Right cardiac atrium (tissue), 5 donors: ENCODE measurements around the gene ACOT9. TPM values are rescaled to one million over a fixed set of nuclear protein-coding genes. Genes with fewer than 3 reads are reported as not detected.
"Not testable (repeated sequence)": the region's sequence is repeated elsewhere in the genome, so short reads cannot be mapped to it uniquely, and the experiment has no call there.

Source experiments
- ATAC-seq, 2 donors: fragments of 200-7000 bp; cut with Tn5 transposase; one replicate each; pipeline versions ENCODE4 v1.8.0 to v1.9.1; 2020; ENCODE audit warnings: moderate library complexity in 2 of 2, mild to moderate bottlenecking in 1 of 2
- DNase-seq, 3 donors: peaks; one replicate each; pipeline ENCODE4 v3.0.0-alpha.2; 2020
- H3K27ac ChIP-seq: one replicate; pipeline ENCODE4 v1.5.1; 2013; ENCODE audit warnings: mild to moderate bottlenecking, low read length, control low read depth, moderate library complexity
- H3K27me3 ChIP-seq: one replicate; pipeline ENCODE4 v1.6.1; 2013; ENCODE audit not compliant: control insufficient read depth, insufficient read depth
- H3K4me1 ChIP-seq: one replicate; pipeline ENCODE4 v1.6.1; 2013; ENCODE audit warnings: low read length; ENCODE audit not compliant: control insufficient read depth, insufficient read depth
- H3K4me3 ChIP-seq: one replicate; pipeline ENCODE4 v1.5.1; 2013; ENCODE audit warnings: low read length, control low read depth
- H3K9me3 ChIP-seq: one replicate; pipeline ENCODE4 v1.6.1; 2013; ENCODE audit warnings: low read length; ENCODE audit not compliant: control insufficient read depth
- WGBS: extraction: QIAGEN DNeasy Blood & Tissue Kit; methylation state at CpG from one replicate; pipeline ENCODE4 v1.1.7; 2013; 5-methylcytosine and 5-hydroxymethylcytosine counted together
- intact Hi-C, 4 donors: fragments of 100-400 bp; cut with DNase I; formaldehyde crosslinking; loops; one replicate each; pipeline versions ENCODE4 v1.11.0 to v1.14.0; 2022 to 2023
- polyA plus RNA-seq: library from polyadenylated mRNA; stranded (reverse); fragments of 200-250 nt; gene quantifications from one replicate; pipeline ENCODE4 v1.2.3, GENCODE V29; 2013
- total RNA-seq, 4 donors: library from RNA; stranded (reverse); fragmentation: NEBNext Ultra II Directional; extraction: Animal tissue kit (Norgen Biotek cat#: 25700); gene quantifications; one replicate each; pipeline ENCODE4 v1.2.1, GENCODE V29; 2021
- donor health status: healthy with polysubstance abuse.
- donor health status: DM: no; HTN: yes; CAD: no.
- donor health status: DM: no; HTN: no; CAD: no.
- donor health status: DM: no; HTN: yes; CAD: no; lungs with severe emphysema.
- donor health status: DM: yes; HTN: yes; CAD: no.

The ACOT9 gene
- total and polyA plus RNA-seq, 5 donors = 33.5 to 50.2 (median 39.1) TPM

DNA sequence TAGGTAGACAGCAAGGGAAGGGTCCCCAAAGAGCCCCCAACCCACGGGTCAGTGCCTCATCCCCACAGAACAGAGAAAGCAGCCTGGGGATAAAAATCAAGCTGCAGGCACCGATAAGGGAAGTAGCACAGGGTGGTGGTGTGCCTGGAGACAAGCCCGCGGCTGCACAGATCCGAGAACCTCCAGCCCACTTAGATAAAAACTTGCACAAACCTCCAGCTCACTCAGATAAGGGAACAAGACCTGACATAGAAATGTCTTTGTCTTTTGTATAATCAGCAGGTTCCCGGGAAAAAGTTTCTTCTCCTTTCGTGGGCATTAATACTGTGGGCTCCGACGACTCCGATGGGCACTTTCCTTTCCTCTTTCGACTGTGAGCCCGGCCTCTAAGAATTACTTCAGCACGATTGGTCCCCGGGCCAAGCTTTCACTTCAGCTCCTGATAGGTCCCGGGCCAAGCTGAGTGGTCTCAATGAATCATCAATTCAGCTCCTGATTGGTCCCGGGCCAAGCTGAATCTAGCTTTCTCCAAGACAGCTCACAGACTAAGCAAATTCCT is 43.4 kb downstream of the ACOT9 start:
- 21% methylated on average over 16 of the region's 16 CpGs for WGBS
- Histone ChIP-seq H3K9me3 (no peaks in the 10 kb centered on the region), H3K4me1 (no peaks in the 10 kb centered on the region), H3K27ac (no peak overlapping the region), H3K4me3 (no peak overlapping the region), H3K27me3 (no peaks in the 10 kb centered on the region)
- DNase-seq = peak; percentile 51 to 65 (median 61)
- peak; percentile 52 to 75 for ATAC-seq
- intact Hi-C loops = loop anchor here in 2 of 4 donors (5.0 to 10.0 kb wide), 2 partner anchors 203 to 205 kb away; partner anchors contain the start of genes APOO (in 1 of the 2) and CXorf58 (in 1 of the 2)

DNA sequence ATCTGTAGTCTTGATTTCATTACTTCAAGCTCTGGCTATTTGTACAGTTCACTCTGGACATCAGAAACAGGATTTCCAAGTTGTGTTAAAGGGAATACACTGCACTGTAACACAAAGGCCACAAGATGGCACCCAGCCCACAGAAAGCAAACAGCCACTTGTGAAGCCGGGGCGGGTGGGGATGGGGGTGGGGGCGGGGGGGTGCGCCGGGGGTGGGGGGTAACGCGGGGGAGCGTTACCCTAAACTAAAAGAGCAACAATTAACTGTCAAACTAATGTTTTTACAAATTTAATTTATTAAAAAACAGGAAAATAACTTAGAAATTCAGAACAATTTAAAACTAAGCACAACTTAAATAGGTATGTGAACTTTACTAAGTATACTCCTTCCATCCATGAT is 48.5 kb downstream of the ACOT9 start:
- Histone ChIP-seq H3K27me3 (no peaks in the 10 kb centered on the region), H3K4me1 (no peaks in the 10 kb centered on the region), H3K9me3 (no peaks in the 10 kb centered on the region), H3K4me3 (no peak overlapping the region), H3K27ac (no peak overlapping the region)
- WGBS = 1% methylated on average over 8 of the region's 8 CpGs
- ATAC-seq (peak; percentile 59 to 69), DNase-seq (peak; percentile 50 to 82 (median 75))
- intact Hi-C loops = loop anchor here (5.0 to 10.0 kb wide), 2 partner anchors 208 to 210 kb away; partner anchors contain the start of genes APOO (in 1 of the 4) and CXorf58 (in 1 of the 4)

DNA sequence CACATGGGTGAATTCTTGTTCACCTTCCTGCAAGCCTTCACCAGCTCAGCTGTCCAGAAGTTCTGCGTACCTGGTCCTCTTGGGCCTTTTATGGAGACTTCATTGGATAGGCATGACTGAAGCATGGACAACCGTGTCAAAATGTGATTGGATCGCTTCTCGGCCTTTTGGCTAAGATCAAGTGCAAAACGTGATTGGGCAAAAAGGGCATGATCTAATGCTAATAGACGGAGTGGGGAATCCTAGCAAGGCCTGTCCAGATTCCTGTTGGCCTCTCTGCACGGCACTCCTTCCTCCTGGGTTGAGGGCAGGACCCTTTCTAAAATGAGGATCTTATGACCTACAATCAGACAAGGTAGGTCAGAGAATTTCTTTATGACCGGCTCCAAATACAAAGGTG is 50.9 kb downstream of the ACOT9 start:
- intact Hi-C loops = loop anchor here in 3 of 4 donors (5.0 to 10.0 kb wide), 2 partner anchors 210 to 213 kb away; partner anchors contain the start of genes APOO (in 1 of the 3) and CXorf58 (in 1 of the 3)
- H3K27ac ChIP-seq = no peak overlapping the region
- no peaks in the 10 kb centered on the region for H3K27me3 ChIP-seq
- DNase-seq = no peak
- H3K4me3 ChIP-seq = no peak overlapping the region
- H3K9me3 ChIP-seq = no peaks in the 10 kb centered on the region
- no peak for ATAC-seq
- WGBS = 84% methylated on average over 8 of the region's 8 CpGs
- no peaks in the 10 kb centered on the region for H3K4me1 ChIP-seq

DNA sequence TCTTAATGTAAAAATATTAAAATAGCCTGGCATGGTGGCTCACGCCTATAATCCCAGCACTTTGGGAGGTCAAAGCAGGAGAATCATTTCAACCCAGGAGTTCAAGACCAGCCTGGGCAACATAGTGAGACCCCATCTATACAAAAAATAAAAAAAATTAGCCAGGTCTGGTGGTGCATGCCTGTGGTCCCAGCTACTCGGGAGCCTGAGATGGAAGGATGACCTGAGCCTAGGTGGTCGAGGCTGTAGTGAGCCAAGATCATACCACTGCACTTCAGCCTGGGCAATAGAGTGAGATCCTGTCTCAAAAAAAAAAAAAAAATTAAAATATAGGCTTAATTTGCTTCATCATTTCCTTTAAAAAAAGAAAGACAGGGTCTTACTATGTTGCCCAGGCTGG is 66.6 kb downstream of the ACOT9 start:
- H3K27me3 ChIP-seq, H3K27ac ChIP-seq, ATAC-seq, intact Hi-C loops, H3K4me1 ChIP-seq, DNase-seq, H3K4me3 ChIP-seq, H3K9me3 ChIP-seq: not testable (repeated sequence)
- WGBS = over 99% methylated on average over 3 of the region's 3 CpGs

DNA sequence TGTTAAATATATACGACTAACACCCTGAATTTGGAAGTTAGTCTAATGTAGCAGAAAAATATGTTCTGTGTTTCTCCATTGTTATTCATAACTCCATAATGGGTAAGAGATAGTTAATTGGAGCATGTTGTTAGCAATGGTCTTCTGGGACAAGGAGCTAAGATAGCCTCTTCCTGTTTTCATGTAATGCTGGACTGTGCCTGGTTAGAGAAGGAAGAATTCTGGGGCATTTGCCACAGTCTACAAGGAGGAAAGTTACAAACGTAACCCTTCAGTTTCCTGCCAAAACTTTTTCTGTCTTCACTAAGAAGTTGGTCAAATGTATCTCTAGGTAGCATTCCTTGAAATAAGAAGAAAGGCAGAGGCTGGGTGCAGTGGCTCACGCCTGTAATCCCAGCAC is 70.0 kb downstream of the ACOT9 start:
- Histone ChIP-seq H3K27ac (no peak overlapping the region), H3K4me1 (no peaks in the 10 kb centered on the region), H3K9me3 (no peaks in the 10 kb centered on the region), H3K4me3 (no peak overlapping the region), H3K27me3 (no peaks in the 10 kb centered on the region)
- no peak for DNase-seq
- intact Hi-C loops = no loop called here
- ATAC-seq = peak; percentile 65 to 82
- 38% methylated on average over 3 of the region's 3 CpGs for WGBS

DNA sequence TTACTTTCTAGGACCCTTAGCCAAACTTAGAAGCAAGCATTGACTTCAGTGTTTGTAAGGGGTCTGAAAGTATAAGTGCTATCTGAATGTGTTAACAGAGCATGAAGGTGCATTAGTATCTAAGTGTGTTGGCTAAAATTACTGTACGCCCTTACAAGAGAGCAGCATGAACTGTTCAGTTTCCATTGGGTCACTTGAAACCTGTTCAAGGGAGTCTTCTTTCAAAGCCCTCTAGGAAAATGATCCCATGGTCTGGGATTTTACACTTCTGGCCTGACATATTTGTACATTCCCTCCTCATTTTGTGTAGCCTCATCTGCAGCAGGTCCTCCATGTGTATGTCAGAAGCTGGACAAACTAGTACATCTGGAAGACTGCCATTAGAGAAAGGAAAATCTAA is 72.5 kb downstream of the ACOT9 start:
- no peak overlapping the region for H3K27ac ChIP-seq
- no peaks in the 10 kb centered on the region for H3K4me1 ChIP-seq
- H3K27me3 ChIP-seq = no peaks in the 10 kb centered on the region
- intact Hi-C loops = no loop called here
- no peak overlapping the region for H3K4me3 ChIP-seq
- no peaks in the 10 kb centered on the region for H3K9me3 ChIP-seq
- 74% methylated on average over 1 of the region's 1 CpG for WGBS
- DNase-seq (no peak), ATAC-seq (no peak)

DNA sequence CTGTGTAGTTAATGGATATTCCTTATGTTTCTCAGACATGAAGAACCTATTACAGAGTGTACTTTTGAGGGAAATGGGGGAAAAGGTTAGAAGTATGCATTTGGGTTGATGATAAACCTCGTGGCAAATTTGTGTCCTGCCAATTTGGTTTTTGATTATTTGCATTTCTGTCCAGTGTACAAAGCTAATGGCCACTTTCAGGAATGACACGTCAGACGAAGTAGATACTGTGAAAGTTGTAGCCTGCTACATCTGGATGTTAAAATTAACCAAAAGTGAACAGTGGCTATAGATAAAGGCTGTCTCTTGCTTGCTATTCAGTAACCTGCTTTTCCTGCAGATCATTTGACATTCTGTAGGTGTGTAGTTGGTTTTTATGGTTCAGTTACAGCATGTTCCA is 74.7 kb downstream of the ACOT9 start:
- Histone ChIP-seq H3K27me3 (no peaks in the 10 kb centered on the region), H3K9me3 (no peaks in the 10 kb centered on the region), H3K27ac (no peak overlapping the region), H3K4me3 (peak overlapping the region; percentile 82), H3K4me1 (no peaks in the 10 kb centered on the region)
- ATAC-seq = no peak
- no peak for DNase-seq
- 0% methylated on average over 3 of the region's 3 CpGs for WGBS
- intact Hi-C loops = no loop called here

DNA sequence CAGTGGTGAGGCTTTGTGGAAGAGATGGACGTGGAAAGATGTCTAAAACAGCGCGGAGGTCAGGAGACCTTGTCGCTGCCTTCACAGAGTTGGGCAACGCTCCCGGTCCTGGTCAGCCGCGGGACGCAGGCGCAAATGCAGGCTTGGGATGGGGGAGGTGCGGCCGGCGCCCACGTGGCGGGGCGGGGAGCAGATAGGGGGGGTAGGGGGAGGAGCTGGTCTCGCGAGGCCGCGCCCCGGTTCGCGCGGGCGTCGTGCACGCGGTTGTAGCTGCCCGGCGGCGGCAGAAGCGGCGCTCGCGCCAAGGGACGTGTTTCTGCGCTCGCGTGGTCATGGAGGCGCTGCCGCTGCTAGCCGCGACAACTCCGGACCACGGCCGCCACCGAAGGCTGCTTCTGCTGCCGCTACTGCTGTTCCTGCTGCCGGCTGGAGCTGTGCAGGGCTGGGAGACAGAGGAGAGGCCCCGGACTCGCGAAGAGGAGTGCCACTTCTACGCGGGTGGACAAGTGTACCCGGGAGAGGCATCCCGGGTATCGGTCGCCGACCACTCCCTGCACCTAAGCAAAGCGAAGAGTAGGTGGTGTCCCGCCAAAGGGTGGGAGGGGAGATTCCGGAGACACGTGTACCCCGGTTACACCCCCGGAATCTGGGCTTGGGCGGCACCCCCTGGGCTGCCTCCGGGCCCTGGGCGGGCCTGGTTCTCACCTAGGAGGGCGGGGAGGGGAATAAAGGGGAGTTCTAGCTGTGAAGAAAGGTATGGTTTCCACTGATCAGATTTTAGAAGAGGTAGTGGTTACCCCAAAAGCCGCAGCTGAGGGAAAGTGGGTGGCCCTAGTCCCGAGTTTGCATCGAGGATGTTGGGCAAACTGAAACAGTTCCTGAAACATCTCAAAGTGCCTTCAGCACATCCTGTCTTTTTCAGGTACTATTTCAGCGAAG is 75.6 kb downstream of the ACOT9 start, which contains the start of gene PRDX4:
PRDX4 (plus strand) TSS at position 255 of the 939 bp plus-strand sequence; CDS start at position 333, 78 bp downstream.
- peak within 1 kb of the TSS; percentile 82 for H3K4me3 ChIP-seq
- ATAC-seq (peak; percentile 99), DNase-seq (peak; percentile 91 to 96 (median 95))
- under 1% methylated on average over 73 of the region's 73 CpGs for WGBS
- no peaks in the 10 kb centered on the region for H3K9me3 ChIP-seq
- H3K4me1 ChIP-seq = no peaks in the 10 kb centered on the region
- intact Hi-C loops = no loop called here
- H3K27ac ChIP-seq = peak within 1 kb of the TSS; percentile 93
- H3K27me3 ChIP-seq = no peaks in the 10 kb centered on the region

DNA sequence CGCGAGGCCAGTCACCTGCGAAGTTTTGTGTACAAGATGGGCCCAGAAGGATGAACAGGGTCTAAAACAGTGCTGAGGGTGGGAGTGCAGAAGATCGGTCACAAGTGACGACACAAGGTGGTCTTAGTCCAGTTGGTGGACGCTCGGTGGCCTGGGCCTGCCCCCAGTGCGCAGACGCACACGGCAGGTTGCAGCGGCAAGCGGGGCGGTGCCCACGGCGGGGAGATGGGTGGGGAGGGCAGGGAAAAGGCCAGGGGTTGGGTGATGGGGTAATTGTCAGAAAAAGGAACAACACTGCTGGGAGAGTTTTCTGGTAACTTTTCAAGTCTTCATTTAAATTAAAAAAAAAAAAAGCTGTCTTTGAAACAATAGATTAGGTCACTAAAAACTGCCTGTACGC is 76.8 kb downstream of the ACOT9 start:
- intact Hi-C loops = no loop called here
- Histone ChIP-seq H3K9me3 (no peaks in the 10 kb centered on the region), H3K27ac (no peak overlapping the region), H3K4me3 (no peak overlapping the region), H3K4me1 (no peaks in the 10 kb centered on the region), H3K27me3 (no peaks in the 10 kb centered on the region)
- WGBS = 83% methylated on average over 16 of the region's 16 CpGs
- no peak for ATAC-seq
- DNase-seq = peak in 2 of 3 donors; percentile 40 to 57

DNA sequence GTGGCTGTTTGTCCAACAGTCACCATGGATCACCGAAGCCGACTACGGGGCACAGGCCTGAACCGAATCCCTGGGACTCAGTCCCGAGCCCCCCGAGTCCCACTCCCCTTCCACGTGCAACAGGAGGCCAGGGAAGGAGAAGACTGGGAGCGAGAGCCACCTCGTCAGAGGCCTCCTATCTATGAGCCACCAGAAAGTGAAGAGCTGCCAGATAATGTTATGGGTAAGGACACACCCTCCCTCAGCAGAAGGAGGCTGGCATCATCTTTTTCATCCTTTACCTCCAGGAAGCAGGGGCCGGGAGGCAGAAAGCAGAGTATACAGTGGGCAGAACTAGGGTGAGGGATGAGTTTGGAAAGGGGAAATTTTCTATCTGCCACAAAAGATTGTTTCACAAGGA is 78.6 kb downstream of the ACOT9 start:
- no peaks in the 10 kb centered on the region for H3K27me3 ChIP-seq
- 90% methylated on average over 10 of the region's 10 CpGs for WGBS
- ATAC-seq = no peak

DNA sequence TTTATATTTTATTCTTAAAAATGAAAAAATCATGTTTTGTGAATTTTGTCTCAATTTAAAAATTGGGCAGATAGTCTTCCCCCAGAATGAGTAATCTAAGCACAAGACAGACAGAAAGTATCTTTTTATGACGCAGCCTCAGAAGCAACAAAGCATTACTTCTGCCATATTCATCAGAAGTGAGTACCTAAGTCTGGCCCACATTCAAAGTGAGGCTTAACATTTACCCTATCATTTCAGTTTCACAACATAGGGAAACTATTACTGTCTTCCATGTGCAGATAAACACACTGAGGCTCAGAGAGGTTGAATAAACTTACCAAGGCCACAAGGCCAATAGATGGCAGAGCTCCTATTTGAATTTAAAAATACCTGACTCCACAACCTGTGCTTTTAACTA is 80.2 kb downstream of the ACOT9 start:
- WGBS = 85% methylated on average over 1 of the region's 1 CpG
- ATAC-seq = no peak
- H3K27me3 ChIP-seq = no peaks in the 10 kb centered on the region
- H3K9me3 ChIP-seq = no peaks in the 10 kb centered on the region
- H3K4me3 ChIP-seq = no peak overlapping the region
- no peak overlapping the region for H3K27ac ChIP-seq
- DNase-seq = no peak
- intact Hi-C loops = no loop called here
- H3K4me1 ChIP-seq = no peaks in the 10 kb centered on the region

More for the DNA sequence above, 78.6 kb downstream of the ACOT9 start:
- Histone ChIP-seq H3K27ac (no peak overlapping the region), H3K4me3 (no peak overlapping the region), H3K4me1 (no peaks in the 10 kb centered on the region), H3K9me3 (no peaks in the 10 kb centered on the region)
- no peak for DNase-seq
- intact Hi-C loops = no loop called here
